Measurements from ENCODE around the gene ERN2. TPM values are rescaled to one million over a fixed set of nuclear protein-coding genes. Genes with fewer than 3 reads are reported as not detected.

ERN2 gene
- total and polyA plus RNA-seq, 9 of the 15 experiments (the other 6 are each of a cell fraction or from before 2014, with no cell fraction given), result 0.07 to 1.5 (median 0.51) TPM; not detected in 3

GRCh38 chr16:23667355-23667659 is 45.7 kb downstream of the ERN2 start:
- ChIA-PET CTCF (ENCODE audit: low intra/inter-chr PET ratio) (no interaction called here), POLR2A (interaction anchor here (1.0 to 4.0 kb wide), 5 partner anchors 11 to 109 kb away, joined by 3 to 66 read pairs (median 4); partner anchors contain the start of genes PLK1 and UBFD1)
- intact Hi-C loops (cut with micrococcal nuclease), result no loop called here
- peak; percentile 76 to 90 (median 82) for DNase-seq (ENCODE audit: extremely low read depth in 1 of 4, low spot score in 3 of 4)
- H3K9ac ChIP-seq (ENCODE audit: insufficient read depth in 1 of 2, low read depth in 2 of 2, low read length in 2 of 2), result peak overlapping the region; percentile 12 to 64; a peak in 1 of 4 replicates
- H4K20me1 ChIP-seq (replicated peaks; ENCODE audit: control insufficient read depth, insufficient read depth, low read length), result peaks cover 10% of the 10 kb centered on the region; the same call in 1 of the 2 replicates
- no peak overlapping the region for H3K4me3 ChIP-seq
- BruUV-seq (replicated peaks), result no TSS peak
- FAIRE-seq, result peak; percentile 84
- WGBS (ENCODE audit: insufficient coverage, low coverage, missing lambda C conversion rate), result 12% methylated on average over 6 of the region's 6 CpGs
- peaks cover 4 to 24% of the 10 kb centered on the region in 2 experiments; a peak in 3 of 5 replicates for H3K4me1 ChIP-seq (replicated peaks in 1 of 2; ENCODE audit: control insufficient read depth in 2 of 2, insufficient read depth in 2 of 2, low read length in 2 of 2)
- in situ Hi-C loops (cut with MboI), result no loop called here
- H3K27ac ChIP-seq (ENCODE audit: extremely low read depth, low read depth, low read length), result peak overlapping the region; percentile 53
- no peaks in the 10 kb centered on the region for H3K79me2 ChIP-seq (ENCODE audit: control insufficient read depth, insufficient read depth, low read length)
- peak overlapping the region; percentile 57 for H3K4me2 ChIP-seq (ENCODE audit: insufficient read depth, low read length)
- peak overlapping the region; percentile 22; the same call in 1 of the 2 replicates for H2AFZ ChIP-seq (ENCODE audit: low read depth, low read length)
- H3K9me1 ChIP-seq (ENCODE audit: control insufficient read depth, insufficient read depth, low read length), result no peaks in the 10 kb centered on the region
- ATAC-seq, result peak; percentile 94
- H3K36me3 ChIP-seq (ENCODE audit: control insufficient read depth, insufficient read depth, low read length), result peaks cover 94% of the 10 kb centered on the region
- H3K9me3 ChIP-seq (replicated peaks; ENCODE audit: control insufficient read depth, insufficient read depth, low read depth, low read length), result no peaks in the 10 kb centered on the region
- H3K27me3 ChIP-seq (ENCODE audit: control insufficient read depth in 2 of 2, insufficient read depth in 2 of 2, low read length in 2 of 2), result no peaks in the 10 kb centered on the region
- TF ChIP-seq NRF1 (conservative IDR thresholded peaks at IDR 0.05 in 1 of 2, IDR thresholded peaks at IDR 0.05 in 1 of 2), result peak in 1 of 2 experiments; percentile 40; a peak in 2 of 4 replicates
- TF ChIP-seq, protein P1, sequence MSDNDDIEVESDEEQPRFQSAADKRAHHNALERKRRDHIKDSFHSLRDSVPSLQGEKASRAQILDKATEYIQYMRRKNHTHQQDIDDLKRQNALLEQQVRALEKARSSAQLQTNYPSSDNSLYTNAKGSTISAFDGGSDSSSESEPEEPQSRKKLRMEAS (CRISPR knock-in tag; IDR thresholded peaks at IDR 0.05), result peak; percentile 34; the same call in 1 of the 2 replicates
- no peak for TF ChIP-seq E2F3 (CRISPR knock-in tag; IDR thresholded peaks at IDR 0.05)
- no peak for TF ChIP-seq CREB3 (tag; conservative IDR thresholded peaks at IDR 0.05; ENCODE audit: low read depth)
- TF ChIP-seq KAT2B (IDR thresholded peaks at IDR 0.05; ENCODE audit: low read depth, low read length), result no peak
- TF ChIP-seq SRSF7 (optimal IDR thresholded peaks at IDR 0.05; ENCODE audit: low read depth, low read length), result no peak
- TF ChIP-seq, protein P2, sequence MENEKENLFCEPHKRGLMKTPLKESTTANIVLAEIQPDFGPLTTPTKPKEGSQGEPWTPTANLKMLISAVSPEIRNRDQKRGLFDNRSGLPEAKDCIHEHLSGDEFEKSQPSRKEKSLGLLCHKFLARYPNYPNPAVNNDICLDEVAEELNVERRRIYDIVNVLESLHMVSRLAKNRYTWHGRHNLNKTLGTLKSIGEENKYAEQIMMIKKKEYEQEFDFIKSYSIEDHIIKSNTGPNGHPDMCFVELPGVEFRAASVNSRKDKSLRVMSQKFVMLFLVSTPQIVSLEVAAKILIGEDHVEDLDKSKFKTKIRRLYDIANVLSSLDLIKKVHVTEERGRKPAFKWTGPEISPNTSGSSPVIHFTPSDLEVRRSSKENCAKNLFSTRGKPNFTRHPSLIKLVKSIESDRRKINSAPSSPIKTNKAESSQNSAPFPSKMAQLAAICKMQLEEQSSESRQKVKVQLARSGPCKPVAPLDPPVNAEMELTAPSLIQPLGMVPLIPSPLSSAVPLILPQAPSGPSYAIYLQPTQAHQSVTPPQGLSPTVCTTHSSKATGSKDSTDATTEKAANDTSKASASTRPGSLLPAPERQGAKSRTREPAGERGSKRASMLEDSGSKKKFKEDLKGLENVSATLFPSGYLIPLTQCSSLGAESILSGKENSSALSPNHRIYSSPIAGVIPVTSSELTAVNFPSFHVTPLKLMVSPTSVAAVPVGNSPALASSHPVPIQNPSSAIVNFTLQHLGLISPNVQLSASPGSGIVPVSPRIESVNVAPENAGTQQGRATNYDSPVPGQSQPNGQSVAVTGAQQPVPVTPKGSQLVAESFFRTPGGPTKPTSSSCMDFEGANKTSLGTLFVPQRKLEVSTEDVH (IDR thresholded peaks at IDR 0.05; ENCODE audit: low read depth, partially characterized antibody), result no peak
- no peak for TF ChIP-seq ZBTB26 (CRISPR knock-in tag; IDR thresholded peaks at IDR 0.05)
- no peak for TF ChIP-seq PTRF (tag; IDR thresholded peaks at IDR 0.05)
- TF ChIP-seq BMI1 (IDR thresholded peaks at IDR 0.05; ENCODE audit: low read length), result no peak
- TF ChIP-seq ZBTB7A (IDR thresholded peaks at IDR 0.05; ENCODE audit: borderline replicate concordance, control insufficient read depth, low read depth, low read length), result no peak
- TF ChIP-seq SREBF2 (CRISPR knock-in tag; IDR thresholded peaks at IDR 0.05), result no peak
- TF ChIP-seq PHB2 (IDR thresholded peaks at IDR 0.05; ENCODE audit: low read depth), result peak; percentile 77; the same call in 1 of the 2 replicates
- TF ChIP-seq TAL1 (IDR thresholded peaks at IDR 0.05), result peak; percentile 97
- TF ChIP-seq ZNF76 (CRISPR knock-in tag; IDR thresholded peaks at IDR 0.05; ENCODE audit: borderline replicate concordance), result no peak
- peak; percentile 72 for TF ChIP-seq HDAC2 (IDR thresholded peaks at IDR 0.05)
- TF ChIP-seq SMARCE1 (IDR thresholded peaks at IDR 0.05), result peak; percentile 69; the same call in 1 of the 2 replicates
